CD1c-positive myeloid dendritic cell (primary cell): ENCODE measurements around the gene TLCD1.
"Not testable (repeated sequence)": the region's sequence is repeated elsewhere in the genome, so short reads cannot be mapped to it uniquely, and the experiment has no call there.

ENCODE experiments used
- DNase-seq: peaks from one replicate; pipeline ENCODE4 v3.0.0-alpha.2; 2016; ENCODE audit errors: extremely low spot score

The TLCD1 gene

DNA sequence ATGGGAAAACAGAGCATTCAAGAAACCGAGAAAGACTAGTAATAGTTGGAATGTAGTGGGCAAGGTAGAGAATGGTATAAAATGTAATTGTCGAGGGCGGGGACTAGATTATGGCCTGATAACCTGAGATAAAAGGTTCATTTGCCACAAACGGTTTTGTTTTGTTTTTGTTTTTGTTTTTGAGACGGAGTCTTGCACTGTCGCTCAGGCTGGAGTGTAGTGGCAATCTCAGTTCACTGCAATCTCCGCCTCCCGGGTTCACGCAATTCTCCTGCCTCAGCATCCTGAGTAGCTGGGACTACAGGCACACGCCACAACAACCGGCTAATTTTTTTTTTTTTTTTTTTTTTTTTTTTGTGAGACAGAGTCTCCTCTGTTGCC is 3.9 kb upstream of the TLCD1 start:
- DNase-seq: no peak

DNA sequence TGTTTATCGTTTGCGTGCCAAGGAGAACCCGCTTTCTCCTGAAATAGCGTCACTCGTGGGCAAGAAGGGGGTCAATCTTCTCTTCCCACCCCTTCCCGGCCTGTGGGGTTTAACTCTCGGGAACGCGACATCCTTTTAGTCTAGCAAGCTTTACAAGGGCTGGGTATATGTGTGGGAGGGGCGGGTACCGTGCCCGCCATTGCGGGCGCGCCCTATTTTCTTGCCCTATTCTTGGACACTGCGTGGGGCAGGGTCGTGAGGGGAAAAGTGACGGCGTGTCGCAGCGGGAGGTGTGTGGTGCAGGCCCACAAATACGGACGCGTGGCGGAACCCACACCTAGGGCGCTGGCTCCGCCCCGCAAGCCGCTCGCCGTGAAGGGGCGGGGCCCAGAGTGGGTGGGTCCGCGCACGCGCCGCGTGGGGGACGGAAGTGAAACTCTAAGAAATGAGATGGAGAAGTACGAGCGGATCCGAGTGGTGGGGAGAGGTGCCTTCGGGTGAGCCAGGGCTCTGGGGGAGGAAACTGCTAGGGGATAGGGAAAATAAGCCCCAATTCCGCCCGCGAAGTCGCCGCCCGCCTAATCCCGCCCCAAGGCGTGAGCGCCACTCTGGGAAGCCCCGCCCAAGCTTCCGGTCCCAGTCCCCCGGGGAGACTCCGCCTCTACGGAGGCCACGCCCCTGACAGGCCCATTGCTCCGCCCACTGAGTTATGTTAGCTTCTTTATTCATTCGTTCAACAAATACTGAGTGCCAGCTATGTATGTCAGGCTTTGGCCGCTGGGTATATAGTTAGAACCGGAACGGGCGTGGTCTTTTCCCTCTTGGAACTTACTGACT is 2.5 kb upstream of the TLCD1 start, which contains the start of gene NEK8:
Gene NEK8, plus strand, starts transcription at position 425 of the 837 bp plus-strand sequence. Its CDS starts 26 bp downstream, at position 451.
- DNase-seq: peak; percentile 99

- peak; percentile 96 for DNase-seq
Observed at GRCh38 chr17:28726627-28727491, 826 bp upstream of the TLCD1 start.

GRCh38 chr17:28725660-28726225 is 290 bp downstream of the TLCD1 start:
- DNase-seq: peak; percentile 53

DNA sequence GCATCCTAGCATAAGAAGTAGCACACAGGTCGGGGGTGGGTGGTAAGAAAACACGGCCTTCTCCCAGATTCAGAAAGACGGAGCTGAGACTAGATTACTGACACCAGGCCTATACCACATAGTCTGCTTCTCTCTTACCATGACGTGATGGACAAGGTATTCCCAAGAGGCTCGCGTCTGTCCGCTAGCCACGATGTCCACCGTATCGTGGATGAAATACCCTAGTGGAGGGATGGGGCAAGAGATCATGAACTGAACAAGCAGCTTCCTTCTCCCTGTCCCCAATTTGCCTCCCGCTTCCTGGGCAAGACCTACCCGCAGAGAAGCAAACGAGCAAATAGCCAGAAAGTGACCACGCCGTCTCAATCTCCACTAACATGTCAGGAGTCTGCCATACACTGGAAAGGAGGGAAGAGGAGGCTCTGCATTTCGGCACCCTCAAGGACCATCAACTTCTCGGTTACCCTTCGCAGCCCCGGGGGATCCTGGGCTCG is 820 bp downstream of the TLCD1 start:
- DNase-seq: no peak

DNA sequence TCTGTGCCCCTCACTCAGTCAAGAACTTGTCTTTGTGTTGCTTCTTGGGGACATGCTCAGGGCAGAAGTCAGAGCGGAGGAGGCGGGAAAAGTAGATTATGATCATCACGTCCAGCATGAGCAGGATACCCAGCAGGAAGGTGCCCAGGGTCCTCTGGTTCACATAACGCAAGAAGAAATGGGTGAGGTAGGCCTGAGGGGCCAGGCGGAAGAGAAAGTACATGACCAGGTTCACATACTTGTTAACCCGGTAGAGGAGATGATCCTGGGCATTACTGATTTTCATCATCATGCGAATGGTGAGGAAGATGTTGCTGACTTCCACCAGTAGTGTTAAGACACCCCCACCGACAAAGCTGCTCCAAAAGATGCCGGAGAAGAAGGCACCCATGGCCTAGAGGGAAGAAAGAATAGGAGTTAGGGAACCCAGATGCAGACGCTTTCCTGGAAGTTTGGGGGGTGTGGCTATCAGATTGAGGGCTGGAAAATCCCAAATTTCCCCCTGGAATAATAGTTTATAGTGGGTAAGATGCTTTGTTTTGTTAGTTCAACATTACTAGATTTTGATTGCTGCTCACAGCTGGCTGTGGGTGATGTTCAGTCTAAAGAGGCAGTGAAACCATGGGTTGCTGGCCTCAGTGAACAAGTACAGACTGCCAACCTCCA is 1.4 kb downstream of the TLCD1 start:
- peak; percentile 19 for DNase-seq

DNA sequence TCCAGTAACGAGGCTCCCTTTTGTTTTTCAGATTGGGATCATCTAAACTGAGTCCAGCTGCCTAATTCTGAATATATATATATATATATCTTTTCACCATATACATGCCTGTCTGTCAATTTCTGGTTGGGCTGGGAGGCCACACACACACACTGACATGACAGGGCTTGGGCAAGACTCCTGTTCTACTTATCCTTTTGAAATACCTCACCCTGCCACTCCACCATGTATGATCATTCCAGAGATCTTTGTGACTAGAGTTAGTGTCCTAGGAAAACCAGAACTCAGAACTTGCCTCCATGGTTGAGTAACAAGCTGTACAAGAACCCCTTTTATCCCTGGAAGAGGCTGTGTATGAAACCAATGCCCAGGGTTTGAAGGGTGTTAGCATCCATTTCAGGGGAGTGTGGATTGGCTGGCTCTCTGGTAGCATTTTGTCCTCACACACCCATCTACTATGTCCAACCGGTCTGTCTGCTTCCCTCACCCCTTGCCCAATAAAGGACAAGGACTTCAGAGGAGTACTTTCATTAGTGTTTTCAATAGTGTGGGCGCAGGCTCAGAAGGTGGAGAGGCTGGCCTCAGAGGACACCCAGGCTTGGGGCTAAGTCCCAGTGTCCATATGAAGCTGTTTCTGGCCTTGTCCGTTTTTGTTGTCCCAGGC is 2.1 kb downstream of the TLCD1 start:
- not testable (repeated sequence) for DNase-seq

- DNase-seq: no peak
Observed at GRCh38 chr17:28723159-28723835, 2.7 kb downstream of the TLCD1 start.

DNA sequence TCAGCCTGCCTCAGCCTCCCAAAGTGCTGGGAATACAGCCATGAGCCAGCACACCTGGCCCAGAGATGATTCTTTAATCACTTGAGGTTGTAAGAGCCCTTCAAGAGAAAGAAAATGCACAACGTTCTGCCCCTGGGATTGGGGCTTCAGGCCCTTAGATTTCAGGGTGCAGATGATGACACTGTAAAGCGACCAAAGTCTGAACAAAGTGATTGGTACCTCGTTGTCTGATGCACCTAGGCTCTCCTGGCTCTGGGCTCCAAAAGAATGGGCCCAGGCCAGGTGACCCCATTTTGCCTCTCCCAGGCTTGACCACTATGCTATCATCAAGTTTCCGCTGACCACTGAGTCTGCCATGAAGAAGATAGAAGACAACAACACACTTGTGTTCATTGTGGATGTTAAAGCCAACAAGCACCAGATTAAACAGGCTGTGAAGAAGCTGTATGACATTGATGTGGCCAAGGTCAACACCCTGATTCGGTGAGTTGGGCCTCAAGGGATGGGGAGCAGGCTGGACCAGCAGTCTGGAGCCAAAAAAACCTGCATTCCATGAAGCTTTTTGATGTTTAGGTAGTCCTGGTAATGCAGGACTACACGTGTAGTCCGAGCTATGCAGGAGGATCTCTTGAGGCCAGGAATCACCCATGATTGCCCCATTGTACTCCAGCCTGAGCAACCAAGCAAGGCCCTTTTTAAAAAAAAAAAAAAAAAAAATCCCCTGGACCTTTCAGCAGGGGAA is 3.4 kb downstream of the TLCD1 start:
- DNase-seq: no peak

DNA sequence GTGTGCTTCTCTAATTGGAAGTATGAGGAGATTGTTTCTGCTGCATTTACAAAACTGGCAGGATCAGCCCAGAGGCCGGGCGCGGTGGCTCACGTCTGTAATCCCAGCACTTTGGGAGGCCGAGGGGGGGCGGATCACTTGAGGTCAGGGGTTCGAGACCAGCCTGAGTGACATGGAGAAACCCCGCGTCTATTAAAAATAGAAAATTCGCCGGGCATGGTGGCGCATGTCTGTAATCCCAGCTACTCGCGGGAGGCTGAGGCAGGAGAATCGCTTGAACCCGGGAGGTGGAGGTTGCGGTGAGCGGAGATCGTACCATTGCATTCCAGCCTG is 5.1 kb downstream of the TLCD1 start:
- not testable (repeated sequence) for DNase-seq

GRCh38 chr17:28720247-28720996 is 5.6 kb downstream of the TLCD1 start:
- DNase-seq: no peak

DNA sequence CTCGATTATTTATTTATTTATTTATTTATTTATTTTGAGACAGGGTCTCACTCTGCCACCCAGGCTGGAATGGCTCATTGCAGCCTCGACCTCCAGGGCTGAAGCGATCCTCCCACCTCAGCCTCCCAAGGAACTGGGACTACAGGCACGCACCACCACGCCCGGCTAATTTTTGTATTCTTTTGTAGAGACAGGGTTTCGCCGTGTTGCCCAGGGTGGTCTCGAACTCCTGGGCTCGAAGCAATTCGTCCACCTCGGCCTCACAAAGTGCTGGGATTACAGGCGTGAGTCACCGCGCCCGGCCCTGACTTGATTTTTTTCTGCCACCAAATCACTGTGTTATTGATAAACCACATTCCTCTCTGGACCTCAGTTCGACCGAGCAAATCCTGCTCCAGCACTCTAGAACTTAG is 7.0 kb downstream of the TLCD1 start:
- DNase-seq: no peak

DNA sequence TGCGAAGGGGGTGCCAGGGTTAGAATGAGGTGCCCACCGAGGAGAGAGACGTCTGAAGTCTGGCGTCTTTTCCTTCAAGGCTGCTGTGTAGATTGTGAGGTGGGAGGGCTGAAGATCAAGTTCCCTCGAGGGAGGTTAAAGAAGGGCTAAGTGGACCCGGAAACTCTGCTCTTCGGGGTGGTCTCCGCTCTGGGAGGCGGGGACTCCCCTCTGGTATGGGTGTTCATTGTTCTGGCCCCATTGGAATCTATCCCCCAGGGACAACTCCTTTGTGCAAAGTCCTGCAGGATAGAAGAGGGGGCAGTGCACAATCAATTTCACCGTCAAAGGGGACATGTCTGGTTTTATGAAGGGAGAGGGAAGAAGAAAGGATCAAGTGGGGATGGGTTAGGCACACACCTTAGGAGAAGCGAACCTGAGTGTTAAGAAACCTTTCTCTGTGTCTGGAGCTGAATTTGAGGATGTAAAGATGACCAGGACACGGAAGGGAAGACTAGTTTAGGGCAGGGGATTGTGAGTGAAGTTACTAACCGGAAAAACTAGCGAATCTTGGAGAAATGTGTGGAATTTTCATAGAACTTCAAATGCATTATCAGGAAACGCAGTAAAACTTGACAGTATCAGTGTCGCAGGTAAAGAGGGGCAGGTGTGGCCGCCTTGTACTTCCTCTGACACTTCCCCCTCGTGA is 7.6 kb downstream of the TLCD1 start:
- DNase-seq: no peak

DNA sequence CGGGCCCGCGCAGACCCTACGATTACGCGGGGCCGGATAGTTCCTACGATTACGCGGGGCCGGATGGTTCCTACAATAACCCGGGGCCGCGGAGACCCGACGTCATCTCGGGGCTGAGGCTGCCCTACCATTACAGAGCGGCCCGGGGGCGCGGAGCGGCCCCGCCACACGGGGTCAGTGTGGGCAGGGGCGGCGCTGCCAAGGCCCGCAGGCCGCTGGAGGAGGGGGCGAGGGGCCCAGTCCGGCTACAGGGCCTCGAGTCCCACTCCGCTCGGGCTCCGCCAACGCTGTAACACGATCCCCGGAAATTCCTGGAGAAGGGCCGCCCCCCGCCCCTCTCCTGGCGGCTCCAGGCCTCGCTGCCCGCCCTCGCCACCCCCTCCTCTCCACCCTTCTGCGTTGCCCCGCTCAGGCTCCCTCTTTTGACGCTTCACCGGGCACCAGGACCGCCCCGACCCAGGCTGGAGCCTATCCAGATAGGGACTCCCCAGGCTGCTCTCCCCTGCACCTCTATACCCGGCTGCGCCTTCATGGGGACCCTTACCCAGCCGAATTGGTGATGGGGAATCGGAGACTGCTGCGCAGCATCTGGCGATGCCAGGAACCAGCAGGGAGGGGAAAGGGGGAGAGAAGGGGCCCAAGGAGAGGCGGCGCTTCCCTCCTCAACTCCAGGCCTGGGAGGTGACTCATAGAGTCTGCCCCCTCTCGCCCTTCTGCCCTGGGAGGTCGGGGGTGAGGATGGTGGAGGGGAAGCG is 8.3 kb downstream of the TLCD1 start, which contains the start of gene RAB34:
Gene RAB34, minus strand, starts transcription at position 291 of the 755 bp plus-strand sequence. CDS start 602 bp downstream, outside the sequence.
- peak; percentile 55 for DNase-seq

GRCh38 chr17:28716740-28717577 is 9.1 kb downstream of the TLCD1 start:
- no peak for DNase-seq

DNA sequence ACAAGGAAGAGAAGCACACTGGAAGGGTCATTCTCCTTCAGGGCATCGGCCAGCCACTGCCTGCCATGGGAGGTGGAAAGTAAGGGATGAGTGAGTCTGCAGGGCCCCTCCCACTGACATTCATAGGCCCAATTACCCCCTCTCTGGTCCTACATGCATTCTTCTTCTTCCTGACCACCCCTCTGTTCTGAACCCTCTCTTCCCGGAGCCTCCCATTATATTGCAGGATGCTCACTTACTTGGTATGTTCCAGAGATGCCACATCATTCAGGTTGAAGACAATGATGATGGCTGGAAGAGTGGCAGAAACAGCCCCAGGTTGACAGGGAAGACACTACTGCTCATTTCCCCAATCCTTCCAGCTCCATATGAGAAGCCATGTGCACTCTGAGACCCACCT is 10.8 kb downstream of the TLCD1 start:
- DNase-seq: no peak

- no peak for DNase-seq
Observed at GRCh38 chr17:28714281-28714680, 11.8 kb downstream of the TLCD1 start.
